Activated CD8-positive, alpha-beta memory T cell treated with anti-CD3 and anti-CD28 coated beads, Interleukin-2, amount 50 U/mL, for 24 hours (primary cell): ENCODE measurements around the gene GARIN6.
"Not testable (repeated sequence)": the region's sequence is repeated elsewhere in the genome, so short reads cannot be mapped to it uniquely, and the experiment has no call there.

ENCODE experiments used
- DNase-seq: peaks from one replicate; pipeline ENCODE4 v3.0.0-alpha.2; 2020; ENCODE audit errors: extremely low read depth

GARIN6 gene

GRCh38 chr12:99647453-99647852, at the start of gene GARIN6:
Gene GARIN6, plus strand, starts transcription at chr12:99647753. Its CDS starts 422 bp downstream, at chr12:99648175.
- DNase-seq: no peak

GRCh38 chr12:99598785-99599184, 48.8 kb upstream of the GARIN6 start:
- no peak for DNase-seq

DNA sequence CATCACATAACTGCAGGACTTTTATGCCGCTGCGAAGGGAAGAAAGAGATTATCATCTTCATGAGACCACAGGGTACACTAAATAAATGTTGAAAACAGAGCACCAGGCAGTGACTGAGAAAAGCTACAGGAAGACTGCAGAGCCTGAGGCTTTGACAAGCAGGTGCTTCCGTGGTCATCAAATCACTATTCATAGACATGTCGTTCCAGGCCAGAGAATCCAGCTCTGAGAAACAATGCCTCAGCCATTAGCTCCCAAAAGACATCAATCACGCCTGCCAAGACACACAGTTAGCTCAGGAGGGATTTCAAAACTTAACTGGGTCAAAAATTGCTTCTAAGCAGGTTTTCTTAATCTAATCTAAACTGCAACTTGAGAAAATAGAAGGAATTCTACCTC, 47.2 kb upstream of the GARIN6 start:
- no peak for DNase-seq

- DNase-seq: no peak
These were observed 37.9 kb upstream of the GARIN6 start for GRCh38 chr12:99609455-99610181.

GRCh38 chr12:99611117-99611516, 36.4 kb upstream of the GARIN6 start:
- no peak for DNase-seq

DNA sequence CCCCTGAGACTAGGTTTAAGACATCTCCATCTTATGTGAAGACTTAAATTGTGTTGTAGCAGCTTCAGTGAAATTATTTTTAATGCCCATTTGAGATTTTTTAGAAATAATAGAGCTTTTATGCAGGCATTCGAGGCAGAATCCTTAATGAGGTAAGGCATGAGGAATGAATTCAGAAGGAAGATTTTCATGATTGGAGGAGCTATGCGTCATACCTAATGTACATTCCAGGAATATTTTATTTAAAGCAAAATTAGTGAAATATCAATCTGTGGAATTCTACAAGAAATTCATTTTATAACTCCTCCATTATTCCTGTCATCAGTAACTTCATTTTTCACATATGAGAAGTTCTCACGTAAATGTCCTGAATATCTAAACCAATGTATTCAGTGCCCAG, 36.0 kb upstream of the GARIN6 start:
- DNase-seq: no peak

DNA sequence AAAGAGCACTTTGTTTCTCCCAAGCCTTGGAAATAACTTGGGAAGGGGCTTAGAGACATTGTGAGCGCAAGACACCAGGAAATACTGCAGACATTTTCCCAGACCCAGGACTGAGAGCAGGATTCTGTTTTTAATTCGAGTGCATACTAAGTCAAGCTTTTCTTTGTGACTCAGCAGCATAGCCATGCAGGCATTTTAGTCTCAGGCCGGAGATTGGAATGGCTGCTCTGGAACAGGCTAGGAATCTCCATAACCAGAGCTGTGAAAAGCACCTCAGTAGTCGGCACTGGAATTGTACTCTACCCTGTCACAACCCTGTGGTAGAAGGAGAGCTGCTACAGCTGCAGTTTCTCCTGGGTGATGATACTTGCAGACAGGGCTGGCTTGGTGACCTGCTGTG, 28.9 kb upstream of the GARIN6 start:
- DNase-seq: no peak

DNA sequence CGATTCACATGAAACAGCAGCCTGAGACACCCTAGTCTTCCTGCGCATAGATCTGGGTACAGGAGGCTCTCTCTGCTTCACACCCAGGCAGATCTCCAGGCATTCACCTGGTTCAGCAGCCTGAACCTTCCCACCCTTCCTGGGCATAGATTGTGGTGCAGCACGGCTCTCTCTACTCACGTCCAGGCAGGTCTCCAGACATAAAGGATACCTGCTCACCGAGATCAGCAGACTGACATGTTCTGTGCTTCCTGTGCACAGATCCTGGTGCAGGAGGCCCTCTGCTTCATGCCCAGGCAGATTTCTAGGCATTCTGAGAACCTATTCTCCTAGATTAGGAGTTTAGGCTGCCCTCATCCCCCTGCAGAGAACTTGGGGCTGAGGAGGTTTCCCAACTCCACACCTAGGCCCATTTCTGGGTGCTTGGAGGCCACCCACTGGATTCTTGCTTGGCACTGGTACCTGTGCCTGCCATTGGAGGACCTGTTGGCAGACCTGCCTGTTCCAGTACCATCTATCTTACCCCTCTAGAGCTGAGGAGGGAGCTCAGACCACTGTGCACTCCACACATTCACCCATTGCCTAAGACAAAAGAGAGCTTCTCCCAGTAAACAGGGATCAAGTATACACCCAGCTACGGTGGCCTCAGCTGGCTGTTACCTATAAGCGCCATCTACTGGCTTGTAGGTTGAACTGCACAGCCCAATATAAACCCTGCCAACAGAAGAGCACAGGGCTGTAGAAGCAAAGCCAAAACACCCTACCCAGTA, 28.0 kb upstream of the GARIN6 start:
- DNase-seq: no peak

GRCh38 chr12:99620159-99620479, 27.4 kb upstream of the GARIN6 start:
- no peak for DNase-seq

DNA sequence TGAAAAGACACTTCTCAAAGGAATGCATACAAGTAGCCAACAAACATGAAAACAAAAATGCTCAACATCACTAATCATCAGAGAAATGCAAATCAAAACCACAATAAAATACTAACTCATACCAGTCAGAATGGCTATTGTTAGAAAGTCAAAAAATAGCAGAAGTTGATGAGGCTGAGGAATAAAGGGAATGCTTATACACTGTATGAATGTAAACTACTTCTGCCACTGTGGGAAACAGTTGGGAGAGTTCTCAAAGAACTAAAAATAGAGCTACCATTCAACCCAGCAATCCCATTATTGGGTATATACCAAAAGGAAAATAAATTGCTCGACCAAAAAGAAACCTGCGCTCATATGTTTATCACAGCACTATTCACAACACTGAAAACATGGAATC, 23.0 kb upstream of the GARIN6 start:
- DNase-seq: not testable (repeated sequence)

DNA sequence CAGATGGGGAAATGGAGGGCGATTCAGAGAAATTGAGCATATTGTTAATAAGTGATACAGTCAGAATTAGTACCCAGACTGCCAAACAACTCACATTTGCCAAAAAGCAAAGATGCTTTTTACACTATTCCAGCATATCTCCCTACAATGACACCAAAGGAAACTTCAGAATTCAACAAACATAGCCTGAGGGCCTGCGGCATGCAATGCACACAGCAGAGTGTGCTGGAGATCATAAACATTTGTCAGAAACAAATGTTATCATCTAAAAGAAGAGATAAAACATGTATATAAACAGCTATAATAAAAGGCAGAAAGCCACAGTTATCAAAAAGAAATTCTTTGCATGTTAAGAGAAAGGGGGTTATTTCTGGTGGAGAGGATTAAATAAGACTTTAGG, 20.1 kb upstream of the GARIN6 start:
- no peak for DNase-seq

DNA sequence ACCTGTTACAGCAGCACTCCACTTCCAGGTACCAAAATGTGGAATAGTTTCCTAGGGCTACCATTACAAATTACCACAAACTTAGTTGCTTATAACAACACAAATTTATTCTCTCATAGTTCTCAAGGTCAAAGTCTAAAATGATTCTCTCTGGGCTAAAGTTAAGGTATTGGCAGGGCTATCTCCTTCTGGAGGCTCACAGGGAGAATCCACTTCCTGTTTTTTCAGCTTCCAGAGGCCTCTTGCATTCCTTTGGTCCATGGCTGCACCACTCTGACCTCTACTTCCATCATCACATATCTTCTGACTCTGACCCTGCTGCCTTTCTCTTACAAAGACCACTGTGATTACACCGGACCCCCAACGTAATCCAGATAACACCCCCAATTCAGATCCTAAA, 2.9 kb upstream of the GARIN6 start:
- DNase-seq: no peak

GRCh38 chr12:99648183-99648582, 630 bp downstream of the GARIN6 start:
- no peak for DNase-seq

- DNase-seq: no peak
These were observed 2.0 kb downstream of the GARIN6 start for GRCh38 chr12:99649551-99649950.

GRCh38 chr12:99658671-99659349, 11.3 kb downstream of the GARIN6 start:
- DNase-seq: no peak

DNA sequence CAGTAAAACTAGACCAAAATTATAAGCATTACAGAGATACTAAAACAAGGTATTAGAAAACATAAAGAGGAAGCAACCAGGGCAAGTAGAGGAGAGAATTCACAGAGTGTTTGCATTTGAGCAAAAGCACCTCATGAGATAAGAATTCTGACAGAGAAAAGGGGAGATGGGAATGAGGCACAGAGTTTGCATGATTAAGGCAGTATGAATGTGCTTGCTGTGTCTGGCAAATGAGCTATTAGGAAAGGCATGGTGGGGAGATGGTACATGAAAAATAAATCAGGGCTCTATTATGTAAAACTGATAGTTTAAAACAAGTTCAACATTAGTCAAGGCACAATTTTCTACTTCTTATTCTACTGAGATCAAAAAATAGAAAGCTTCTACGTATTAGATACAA, 23.1 kb downstream of the GARIN6 start:
- DNase-seq: no peak

DNA sequence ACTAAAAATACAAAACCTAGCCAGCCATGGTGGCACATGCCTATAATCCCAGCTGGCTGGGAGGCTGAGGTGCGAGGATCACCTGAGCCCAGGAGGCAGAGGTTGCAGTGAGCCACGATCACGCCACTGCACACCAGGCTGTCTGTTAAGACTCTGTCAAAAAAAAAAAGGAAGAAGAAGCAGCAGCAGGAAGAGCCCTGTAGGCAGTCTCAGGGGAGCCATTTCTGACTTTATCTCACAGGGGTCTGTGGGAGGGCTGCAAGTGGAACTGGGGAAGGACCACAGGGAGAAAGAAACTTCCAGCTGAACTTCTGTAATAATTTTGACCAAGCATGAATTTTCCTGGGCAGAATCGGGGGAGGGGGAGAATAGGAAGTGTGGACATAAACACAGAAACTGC, 32.7 kb downstream of the GARIN6 start:
- no peak for DNase-seq

- DNase-seq: no peak
These were observed 38.6 kb downstream of the GARIN6 start for GRCh38 chr12:99686142-99686541.

- DNase-seq: no peak
These were observed 47.5 kb downstream of the GARIN6 start for GRCh38 chr12:99695050-99695449.
